ENCODE results near the gene PSMC4. TPM values are rescaled to one million over a fixed set of nuclear protein-coding genes. Genes with fewer than 3 reads are reported as not detected.

The PSMC4 gene
- polyA plus RNA-seq, 2 donors: 50.1 to 73.8 TPM

GRCh38 chr19:40025938-40026596 lies 55.1 kb downstream of the PSMC4 start:
- H3K36me3 ChIP-seq (ENCODE audit: control insufficient read depth in 2 of 2, insufficient read depth in 2 of 2, low read length in 1 of 2): no peaks in the 10 kb centered on the region
- peaks cover 16 to 20% of the 10 kb centered on the region in 2 donors for H3K9me3 ChIP-seq (ENCODE audit: control insufficient read depth in 2 of 2, insufficient read depth in 1 of 2, low read depth in 1 of 2, low read length in 1 of 2)
- H3K4me1 ChIP-seq (ENCODE audit: control insufficient read depth in 2 of 2, insufficient read depth in 2 of 2, low read length in 1 of 2): no peaks in the 10 kb centered on the region
- no peaks in the 10 kb centered on the region for H3K27me3 ChIP-seq (ENCODE audit: control insufficient read depth in 1 of 2, insufficient read depth in 2 of 2, low read length in 2 of 2)
- 95 to 97% methylated on average over 4 of the region's 4 CpGs for WGBS, 2 donors
- no peak overlapping the region for H3K4me3 ChIP-seq (ENCODE audit: low read depth in 1 of 2, low read length in 2 of 2)
- no peak overlapping the region for H3K27ac ChIP-seq (ENCODE audit: low read depth in 2 of 2, low read length in 1 of 2)

DNA sequence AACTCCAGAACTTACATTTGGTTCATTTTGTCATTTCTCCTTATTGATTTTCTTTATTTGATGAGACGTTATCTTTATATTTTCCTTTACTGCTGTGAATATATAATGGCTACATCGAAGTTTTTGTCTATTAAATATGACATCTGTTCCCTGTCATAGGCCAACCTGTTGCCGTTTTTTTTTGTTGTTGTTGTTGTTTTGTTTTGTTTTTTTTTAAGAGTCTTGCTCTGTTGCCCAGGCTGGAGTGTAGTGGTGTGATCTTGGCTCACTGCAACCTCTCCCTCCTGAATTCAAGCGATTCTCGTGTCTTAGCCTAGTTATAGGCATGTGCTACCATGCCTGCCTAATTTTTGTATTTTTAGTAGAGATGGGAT lies 55.6 kb downstream of the PSMC4 start:
- Histone ChIP-seq H3K9me3 (ENCODE audit: control insufficient read depth in 2 of 2, insufficient read depth in 1 of 2, low read depth in 1 of 2, low read length in 1 of 2) (peaks cover 16 to 20% of the 10 kb centered on the region in 2 donors), H3K36me3 (ENCODE audit: control insufficient read depth in 2 of 2, insufficient read depth in 2 of 2, low read length in 1 of 2) (no peaks in the 10 kb centered on the region), H3K27me3 (ENCODE audit: control insufficient read depth in 1 of 2, insufficient read depth in 2 of 2, low read length in 2 of 2) (no peaks in the 10 kb centered on the region), H3K4me3 (ENCODE audit: low read depth in 1 of 2, low read length in 2 of 2) (no peak overlapping the region), H3K4me1 (ENCODE audit: control insufficient read depth in 2 of 2, insufficient read depth in 2 of 2, low read length in 1 of 2) (no peaks in the 10 kb centered on the region), H3K27ac (ENCODE audit: low read depth in 2 of 2, low read length in 1 of 2) (no peak overlapping the region)
- 96 to 97% methylated on average over 5 of the region's 5 CpGs for WGBS, 2 donors

Other genes starting within 250 kb of the PSMC4 start
- gene CLC, start 233.1 kb upstream of the PSMC4 start, polyA plus RNA-seq: not detected
- gene LEUTX, start 192.3 kb upstream of the PSMC4 start, polyA plus RNA-seq: under 1 TPM in 1 of 2 donors, not detected in 1; 0.06 TPM
- 10 to 100 TPM in 1 of 2 donors, 1 to 10 TPM in 1; 6.8 to 13.0 TPM for gene DYRK1B, start 137.0 kb upstream of the PSMC4 start, polyA plus RNA-seq
- gene FBL, start 124.8 kb upstream of the PSMC4 start, polyA plus RNA-seq: 100 to 1,000 TPM; 174 to 366 TPM
- 1 to 10 TPM; 2.3 to 3.0 TPM for gene FCGBP, start 36.5 kb upstream of the PSMC4 start, polyA plus RNA-seq
- gene ZNF546, start 25.9 kb downstream of the PSMC4 start, polyA plus RNA-seq: under 1 TPM; 0.52 to 0.90 TPM
- 1 to 10 TPM; 2.4 to 5.5 TPM for gene ZNF780B, start 85.1 kb downstream of the PSMC4 start, polyA plus RNA-seq
- gene ZNF780A, start 119.8 kb downstream of the PSMC4 start, polyA plus RNA-seq: 10 to 100 TPM; 17.7 to 20.9 TPM
- 10 to 100 TPM in 1 of 2 donors, 1 to 10 TPM in 1; 5.9 to 13.5 TPM for gene MAP3K10, start 220.3 kb downstream of the PSMC4 start, polyA plus RNA-seq
- not detected for gene TTC9B, start 247.2 kb downstream of the PSMC4 start, polyA plus RNA-seq